K562 treated with DMSO at 1 percent for 24 hours (cell line): ENCODE results near the gene TMED7. TPM values are rescaled to one million over a fixed set of nuclear protein-coding genes. Genes with fewer than 3 reads are reported as not detected.

ENCODE experiments used
- total RNA-seq: library from RNA; unstranded; fragments of 300-600 nt; gene quantifications from 2 replicates; pipeline ENCODE4 v1.2.3, GENCODE V29; 2022; ENCODE audit warnings: low read depth; ENCODE audit not compliant: insufficient read depth

Gene TMED7
- 17.7 and 19.3 TPM in 2 replicates for total RNA-seq

GRCh38 chr5:115625579-115626444, at the start of gene TMED7:
Gene TMED7 (minus strand): TSS chr5:115626036. CDS start chr5:115625792, 244 bp downstream.

DNA sequence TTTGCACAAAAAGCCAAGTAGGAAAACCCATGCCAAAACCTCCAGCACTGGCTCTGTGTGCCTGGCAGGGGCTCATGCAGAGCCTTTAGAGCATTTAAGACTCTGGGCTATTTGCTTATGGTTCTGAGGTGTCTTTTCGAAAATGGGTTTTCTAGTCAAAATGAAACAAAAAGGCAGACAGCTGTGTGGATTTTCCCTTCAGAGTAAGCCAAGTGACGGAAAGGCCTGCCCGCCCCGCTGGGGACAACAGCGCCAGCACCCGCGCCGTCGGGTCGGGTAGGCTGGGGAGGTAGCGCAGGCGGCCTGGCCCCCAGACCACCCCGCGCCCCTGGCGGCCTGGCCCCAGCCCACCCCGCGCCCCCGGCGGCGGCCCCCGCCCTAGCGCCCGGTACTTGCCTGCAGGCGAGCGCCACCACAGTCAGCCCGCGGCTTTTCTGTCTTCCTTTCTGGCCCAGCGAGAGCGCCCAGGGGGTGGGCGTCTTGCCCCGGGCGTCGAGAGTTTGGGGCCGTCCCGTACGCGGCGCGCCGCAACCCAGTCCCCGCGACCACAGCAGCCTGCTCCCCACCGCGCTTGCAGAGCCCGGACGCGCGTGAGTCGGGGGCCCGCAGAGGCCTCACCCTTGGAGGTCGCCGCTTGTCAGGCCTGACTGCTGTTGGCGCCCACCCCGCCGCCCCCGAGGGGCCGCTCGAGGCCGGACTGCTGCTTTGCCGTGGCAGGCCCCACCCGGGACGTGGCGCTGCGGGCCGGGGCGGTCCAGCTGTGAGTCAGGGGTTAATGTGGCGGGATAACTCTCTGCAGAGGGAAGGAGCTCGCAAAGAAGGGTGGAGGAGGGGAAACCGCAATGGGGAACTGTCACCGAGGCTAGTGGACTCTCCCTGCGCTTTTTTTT, 23.9 kb downstream of the TMED7 start, which contains the start of gene TICAM2:
Gene TICAM2 (minus strand): TSS at position 779 of the 890 bp plus-strand sequence. CDS start 21,223 bp downstream, outside the sequence.

Other genes with a start within 250 kb of the TMED7 start
- gene FEM1C, start 81.3 kb downstream of the TMED7 start, total RNA-seq = 2.8 and 3.1 TPM in 2 replicates
- 0.29 and 1.5 TPM in 2 replicates for gene TICAM2, start 23.6 kb downstream of the TMED7 start, total RNA-seq
- not detected in 2 replicates for gene CDO1, start 190.6 kb upstream of the TMED7 start, total RNA-seq
- gene ATG12, start 215.5 kb upstream of the TMED7 start, total RNA-seq = 26.1 and 31.3 TPM in 2 replicates
- gene AP3S1, start 215.9 kb upstream of the TMED7 start, total RNA-seq = 26.1 and 42.2 TPM in 2 replicates